ENCODE measurements around the gene SH3TC1. TPM values are rescaled to one million over a fixed set of nuclear protein-coding genes. Genes with fewer than 3 reads are reported as not detected.

SH3TC1 gene
- total and polyA plus RNA-seq, 2 of the 8 experiments (the other 6 are each of a cell fraction or from before 2014, with no cell fraction given): 0.15 TPM; not detected in 1

DNA sequence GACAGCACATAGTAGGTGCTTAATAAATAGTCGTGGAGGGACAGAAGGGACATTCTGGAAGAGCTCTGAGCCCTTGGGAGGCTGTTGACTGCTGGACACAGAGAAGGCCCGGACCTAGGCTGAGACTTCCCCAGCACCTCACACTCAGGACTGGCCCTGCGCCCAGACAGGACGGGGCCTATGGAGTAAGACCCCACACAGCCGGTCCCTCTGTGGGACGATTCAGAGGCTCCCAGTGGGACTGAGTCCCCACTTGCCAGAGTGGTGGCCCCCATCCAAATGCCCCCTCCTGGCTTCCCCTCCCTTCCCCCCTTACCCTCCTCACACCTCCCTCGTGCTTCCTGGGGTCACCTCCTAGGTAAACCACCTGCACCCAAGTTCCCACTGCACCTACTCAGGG, 49.4 kb upstream of the SH3TC1 start:
- no peak overlapping the region for H3K4me3 ChIP-seq (ENCODE audit: extremely low read depth in 1 of 4, insufficient read depth in 2 of 4, low read depth in 3 of 4, low read length in 4 of 4)
- H2BK20ac ChIP-seq (ENCODE audit: low read length): no peak overlapping the region
- FAIRE-seq: no peak
- H3K27me3 ChIP-seq (replicated peaks in 1 of 4; ENCODE audit: control insufficient read depth in 3 of 4, extremely low read depth in 1 of 4, insufficient read depth in 3 of 4, low read length in 3 of 4): no peaks in the 10 kb centered on the region
- H3K4me1 ChIP-seq (replicated peaks in 1 of 4; ENCODE audit: control insufficient read depth in 3 of 4, insufficient read depth in 4 of 4, low read length in 3 of 4): peaks cover 0 to 3% (median 2%) of the 10 kb centered on the region in 4 experiments; a peak in 5 of 7 replicates
- H2BK12ac ChIP-seq (ENCODE audit: low read depth, low read length): peak overlapping the region; percentile 44; the same call in 1 of the 2 replicates
- no peaks in the 10 kb centered on the region for H4K20me1 ChIP-seq (replicated peaks in 1 of 2; ENCODE audit: control insufficient read depth in 1 of 2, insufficient read depth in 2 of 2, low read length in 2 of 2)
- no peak overlapping the region for H3K4ac ChIP-seq (replicated peaks; ENCODE audit: insufficient read length, low read depth, low read length)
- no peaks in the 10 kb centered on the region for H3K23me2 ChIP-seq (ENCODE audit: low read depth, low read length)
- POLR2A ChIA-PET (ENCODE audit: partially characterized antibody): no interaction called here
- H3K79me1 ChIP-seq (ENCODE audit: low read depth, low read length): no peaks in the 10 kb centered on the region
- no peak overlapping the region for H3K56ac ChIP-seq (replicated peaks; ENCODE audit: insufficient read length, low read depth, low read length)
- no peaks in the 10 kb centered on the region for H3K79me2 ChIP-seq (ENCODE audit: control insufficient read depth in 1 of 2, insufficient read depth in 2 of 2, low read length in 2 of 2)
- H3K18ac ChIP-seq (ENCODE audit: extremely low read depth, low read length): no peak overlapping the region
- H2AK5ac ChIP-seq (ENCODE audit: low read depth, low read length): 0 out of 2 replicates have a peak overlapping the region, but pooled peaks have one; percentile 60
- H3K9me3 ChIP-seq (ENCODE audit: insufficient read depth in 2 of 2, low read depth in 1 of 2, low read length in 1 of 2): no peaks in the 10 kb centered on the region
- H3K9ac ChIP-seq (replicated peaks in 1 of 4; ENCODE audit: extremely low read depth in 1 of 4, low read depth in 3 of 4, low read length in 3 of 4): no peak overlapping the region
- H4K8ac ChIP-seq (ENCODE audit: extremely low read depth, insufficient read depth, low read length): no peak overlapping the region; the same call in 1 of the 2 replicates
- no peak overlapping the region for H4K5ac ChIP-seq (ENCODE audit: insufficient read length, low read depth, low read length)
- no peak overlapping the region for H3K27ac ChIP-seq (ENCODE audit: low read depth, low read length)
- no peak overlapping the region for H3K4me2 ChIP-seq (ENCODE audit: insufficient read depth in 1 of 2, low read depth in 2 of 2, low read length in 2 of 2)
- no peak overlapping the region for H2AFZ ChIP-seq (ENCODE audit: low read length)
- H3K36me3 ChIP-seq (ENCODE audit: control insufficient read depth in 2 of 4, insufficient read depth in 4 of 4, low read length in 3 of 4): no peaks in the 10 kb centered on the region; a peak in 1 of 8 replicates
- 88% methylated on average over 7 of the region's 7 CpGs; no CpG with 5 or more reads in 1 of the 2 experiments for WGBS, 2 experiments (ENCODE audit: extremely low coverage in 1 of 2, insufficient coverage in 1 of 2, insufficient read length in 1 of 2, insufficient replicate concordance in 2 of 2, low coverage in 1 of 2, low lambda C conversion rate in 2 of 2, missing lambda C conversion rate in 1 of 2)
- H3K23ac ChIP-seq (ENCODE audit: insufficient read length): no peak overlapping the region
- no peak overlapping the region for H3K14ac ChIP-seq (ENCODE audit: insufficient read length)
- no peak overlapping the region for H2BK15ac ChIP-seq (ENCODE audit: low read length)
- CTCF ChIA-PET (ENCODE audit: partially characterized antibody): interaction anchor here (1.2 to 2.7 kb wide), 3 partner anchors 18 to 306 kb away, joined by 3 to 9 read pairs (median 7); no protein-coding TSS in a partner anchor
- no peak for DNase-seq (ENCODE audit: low read depth in 1 of 2, low spot score in 2 of 2)
- H2BK120ac ChIP-seq (replicated peaks; ENCODE audit: low read depth, low read length): no peak overlapping the region
- H2BK5ac ChIP-seq (ENCODE audit: low read depth, low read length): no peak overlapping the region
- no peak overlapping the region for H4K91ac ChIP-seq (replicated peaks; ENCODE audit: insufficient read length, low read length)
- TF ChIP-seq POU5F1 (IDR thresholded peaks at IDR 0.05; ENCODE audit: low read depth, low read length): no peak
- TF ChIP-seq SRF (IDR thresholded peaks at IDR 0.05; ENCODE audit: low read depth, low read length): no peak
- no peak for TF ChIP-seq SAP30 (IDR thresholded peaks at IDR 0.05; ENCODE audit: insufficient read depth, insufficient replicate concordance, low read length)
- TF ChIP-seq, protein P1, sequence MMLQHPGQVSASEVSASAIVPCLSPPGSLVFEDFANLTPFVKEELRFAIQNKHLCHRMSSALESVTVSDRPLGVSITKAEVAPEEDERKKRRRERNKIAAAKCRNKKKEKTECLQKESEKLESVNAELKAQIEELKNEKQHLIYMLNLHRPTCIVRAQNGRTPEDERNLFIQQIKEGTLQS (IDR thresholded peaks at IDR 0.05; ENCODE audit: insufficient read depth, low read depth, low read length): no peak
